Measurements from ENCODE around the gene ACOT7.
"Not testable (repeated sequence)": the region's sequence is repeated elsewhere in the genome, so short reads cannot be mapped to it uniquely, and the experiment has no call there.

GRCh38 chr1:6429660-6430411, 36.3 kb upstream of the ACOT7 start:
- TF ChIP-seq CTCF, EZH2phosphoT487 (IDR thresholded peaks at IDR 0.05; ENCODE audit: low read length): not testable (repeated sequence)
